HCEC 1CT (cell line): ENCODE data around the gene INHBA.

ENCODE experiments used
- DNase-seq: peaks from one replicate; pipeline ENCODE4 v3.0.0-alpha.2; 2017

INHBA gene

GRCh38 chr7:41685684-41686083 lies 17.2 kb downstream of the INHBA start:
- peak; percentile 85 for DNase-seq

DNA sequence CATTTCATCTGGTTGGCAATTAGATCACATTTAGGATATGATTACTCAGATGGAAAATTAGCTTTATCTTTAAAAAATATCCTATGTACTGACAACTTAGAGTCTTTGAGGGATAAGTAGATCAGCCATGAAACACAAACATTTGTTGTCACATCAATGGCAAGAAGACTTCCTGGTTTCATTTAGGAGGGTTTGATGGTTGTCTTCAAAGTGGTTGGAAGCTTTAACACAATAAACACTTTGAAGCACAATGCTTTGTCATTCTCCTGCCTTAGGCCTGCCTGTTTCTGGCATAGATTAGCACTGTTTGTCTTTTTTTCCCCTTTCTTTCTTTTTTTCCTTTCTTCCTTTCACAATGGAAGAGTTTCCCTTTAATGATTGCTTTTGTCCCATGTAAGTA lies 20.5 kb downstream of the INHBA start:
- no peak for DNase-seq

DNA sequence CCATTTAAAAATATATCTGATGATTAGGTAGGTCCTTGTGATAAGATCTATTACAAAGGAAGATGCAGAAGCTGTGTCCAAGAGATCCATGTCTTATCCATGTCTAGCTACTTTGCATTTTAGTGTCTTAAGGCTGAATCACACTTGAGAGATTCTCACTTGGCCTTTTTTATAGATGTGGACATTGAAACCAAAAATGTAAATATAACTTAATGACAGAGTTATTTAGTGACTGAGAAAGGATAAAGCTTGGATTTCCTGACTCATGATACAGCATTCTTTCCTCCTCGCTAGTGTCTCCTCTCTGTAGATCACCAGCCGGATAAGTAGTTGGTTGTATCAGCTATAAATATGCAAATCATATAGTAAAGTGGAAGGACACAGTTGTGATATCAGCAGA lies 23.3 kb downstream of the INHBA start:
- DNase-seq = no peak

- DNase-seq = no peak
These were observed 28.3 kb downstream of the INHBA start for GRCh38 chr7:41674505-41675023.

- no peak for DNase-seq
These were observed 41.3 kb downstream of the INHBA start for GRCh38 chr7:41661596-41661995.

DNA sequence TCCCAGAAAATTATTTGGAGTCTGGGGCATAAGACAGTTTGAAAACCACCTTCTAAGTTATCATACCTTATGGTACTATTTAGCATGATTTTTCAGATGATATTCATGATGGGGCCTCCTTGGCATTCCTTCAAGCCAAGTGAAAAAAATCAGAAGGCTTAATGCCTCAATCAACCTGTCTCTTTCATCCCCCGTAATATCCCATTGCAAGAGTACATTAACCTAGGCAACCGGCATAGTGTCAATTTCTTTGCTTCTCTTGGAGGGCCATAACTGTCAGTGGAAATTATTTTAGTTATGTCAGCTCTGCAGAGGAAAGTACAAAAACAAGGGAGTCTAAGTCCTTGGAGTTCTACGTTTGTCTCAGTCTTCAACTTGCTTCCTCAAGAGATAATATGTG lies 43.4 kb downstream of the INHBA start:
- DNase-seq = no peak

DNA sequence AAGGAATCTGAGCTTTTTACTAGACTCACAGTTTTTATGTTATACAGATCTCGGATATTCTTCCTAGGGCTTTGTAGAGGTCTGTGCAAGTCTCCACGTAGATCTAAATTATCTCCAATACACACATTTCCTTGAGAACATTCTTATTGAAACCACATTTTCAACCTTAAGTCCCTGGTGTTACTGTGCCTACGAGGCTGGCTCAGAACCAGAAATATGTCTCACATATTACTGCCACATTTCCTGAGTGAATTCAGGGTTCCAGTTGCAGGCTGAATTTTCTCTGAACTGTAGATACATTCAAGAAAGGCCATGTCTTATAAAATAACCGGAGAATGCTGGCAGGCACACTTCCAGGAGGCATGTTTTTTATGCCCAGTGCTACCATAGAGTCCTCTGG lies 46.5 kb downstream of the INHBA start:
- DNase-seq = peak; percentile 45

- no peak for DNase-seq
These were observed 47.5 kb downstream of the INHBA start for GRCh38 chr7:41655426-41655825.

DNA sequence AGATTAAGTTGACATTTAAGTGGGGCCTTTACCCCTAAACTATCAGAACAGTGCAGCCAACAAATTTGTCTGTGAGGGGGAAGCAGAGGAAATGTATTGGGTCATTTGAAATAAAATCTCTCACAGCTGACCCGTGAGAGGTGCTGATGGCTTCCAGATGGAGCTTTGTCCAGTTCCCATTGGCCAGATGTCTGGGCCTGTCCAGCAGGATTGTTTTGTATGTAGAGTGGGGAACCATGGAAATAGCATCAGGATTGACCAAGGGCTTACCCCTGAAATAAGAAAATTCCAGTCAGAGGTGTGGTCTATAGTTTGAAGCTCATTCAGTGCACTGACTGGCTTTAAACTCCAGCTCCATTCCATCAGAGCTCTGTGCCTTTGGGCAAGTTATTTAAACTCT lies 50.6 kb downstream of the INHBA start:
- peak; percentile 10 for DNase-seq

GRCh38 chr7:41648501-41648900 lies 54.4 kb downstream of the INHBA start:
- no peak for DNase-seq

DNA sequence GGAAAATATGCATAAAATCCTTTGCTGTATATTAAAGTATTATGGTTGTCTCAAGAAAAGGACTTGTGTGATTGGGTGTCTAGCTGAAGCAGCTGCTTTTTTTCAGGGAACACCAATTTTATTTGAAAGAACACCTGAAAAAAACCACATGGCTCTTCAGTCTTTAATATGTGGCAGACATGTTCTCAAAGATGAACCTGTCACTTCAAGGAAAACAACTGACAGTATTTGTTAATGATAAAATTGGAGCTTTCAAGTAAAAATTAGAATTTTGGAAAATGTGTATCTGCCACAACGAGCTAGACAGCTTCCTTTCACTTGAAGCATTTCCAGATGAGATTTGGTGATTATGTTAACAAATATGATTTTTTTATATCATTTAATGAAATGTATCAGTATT lies 59.3 kb downstream of the INHBA start:
- DNase-seq = no peak

GRCh38 chr7:41641665-41642014 lies 61.2 kb downstream of the INHBA start:
- no peak for DNase-seq

- no peak for DNase-seq
These were observed 61.8 kb downstream of the INHBA start for GRCh38 chr7:41641011-41641664.

DNA sequence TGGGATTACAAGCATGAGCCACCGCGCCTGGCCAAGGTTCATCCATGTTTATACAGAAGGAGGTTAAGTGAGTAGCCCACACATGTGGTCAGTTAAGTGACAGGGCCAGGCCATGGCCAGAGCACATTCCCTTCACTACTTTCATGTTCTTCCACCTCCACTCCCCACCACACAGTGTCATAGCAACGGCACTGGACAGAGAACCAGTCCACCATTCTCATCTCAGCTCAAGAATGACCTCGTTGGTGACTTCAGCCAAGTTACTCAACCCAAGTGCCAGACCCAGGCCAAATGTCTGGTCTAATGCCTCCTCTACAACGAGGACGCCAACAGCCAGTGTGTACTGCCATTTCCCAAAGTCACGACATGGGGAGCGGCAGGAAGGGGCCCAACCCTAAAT lies 62.4 kb downstream of the INHBA start:
- DNase-seq = no peak

DNA sequence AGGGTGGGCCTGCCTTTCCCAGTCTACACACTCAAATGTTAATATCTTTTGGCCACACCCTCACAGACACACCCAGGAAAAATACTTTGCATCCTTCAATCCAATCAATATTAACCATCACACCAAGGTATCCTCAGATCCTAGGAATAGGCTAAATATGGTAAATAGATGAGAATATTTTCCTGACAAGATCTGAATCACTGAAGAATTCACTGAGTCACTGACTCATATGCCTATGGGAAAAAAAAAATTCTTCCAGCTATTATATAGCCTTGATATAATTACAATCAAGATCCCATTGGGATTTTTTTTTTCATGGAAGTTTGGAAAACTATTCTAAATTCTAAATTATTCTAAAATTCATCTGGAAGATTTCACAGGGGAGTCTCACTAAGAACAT lies 65.8 kb downstream of the INHBA start:
- DNase-seq = peak; percentile 73
